WERI-Rb-1 (cell line): ENCODE measurements around the gene MPP7.

Experiments
- DNase-seq: peaks from one replicate; pipeline ENCODE4 v3.0.0-alpha.2; 2020
- H3K27ac ChIP-seq: fragments of 250-450 bp; sonication (Bioruptor Pico); 2 replicates; pipeline ENCODE4 v1.5.1; 2020; ENCODE audit warnings: mild to moderate bottlenecking, moderate library complexity
- H3K27me3 ChIP-seq: fragments of 250-450 bp; sonication (Bioruptor Pico); 2 replicates; pipeline ENCODE4 v1.5.1; 2021; ENCODE audit warnings: mild to moderate bottlenecking, low read depth, moderate library complexity; ENCODE audit not compliant: insufficient read depth, severe bottlenecking
- H3K36me3 ChIP-seq: fragments of 250-450 bp; sonication (Bioruptor Pico); 2 replicates; pipeline ENCODE4 v1.5.1; 2020; ENCODE audit warnings: mild to moderate bottlenecking, moderate library complexity
- H3K4me3 ChIP-seq: 2 replicates; pipeline ENCODE4 v1.5.1; 2011; ENCODE audit warnings: low read depth, mild to moderate bottlenecking, control low read depth, low read length
- H3K9me3 ChIP-seq: fragments of 250-450 bp; sonication (Bioruptor Pico); 2 replicates; pipeline ENCODE4 v1.5.1; 2021; ENCODE audit warnings: mild to moderate bottlenecking, moderate library complexity; ENCODE audit not compliant: severe bottlenecking
- TF ChIP-seq, protein P1 (sequence below): IDR thresholded peaks from 2 replicates; pipeline ENCODE4 v1.5.1; 2011; ENCODE audit warnings: low read depth, mild to moderate bottlenecking, control low read depth, inconsistent platforms, low read length

MPP7 gene

DNA sequence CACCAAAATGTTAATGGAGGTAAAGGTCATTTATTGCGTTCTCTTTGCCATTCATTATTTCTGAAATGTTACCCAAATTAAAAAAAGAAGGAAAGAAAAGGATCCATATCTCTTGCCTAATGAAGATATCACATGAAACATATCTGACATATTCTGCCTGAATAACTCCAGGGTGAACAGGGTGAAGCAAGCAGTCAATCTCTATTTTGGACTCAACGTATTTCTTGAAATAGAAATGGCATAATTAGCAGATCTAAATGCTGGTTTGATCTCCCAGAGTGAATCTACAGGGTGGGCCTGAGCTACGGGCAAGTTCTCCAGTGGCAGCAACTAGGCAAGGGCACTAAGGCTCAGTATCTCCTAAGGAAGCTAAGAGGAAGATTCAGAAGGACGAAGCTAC is 24.0 kb downstream of the MPP7 start:
- no peaks in the 10 kb centered on the region for H3K36me3 ChIP-seq
- H3K27me3 ChIP-seq: no peaks in the 10 kb centered on the region
- no peak for DNase-seq
- TF ChIP-seq, protein P1, sequence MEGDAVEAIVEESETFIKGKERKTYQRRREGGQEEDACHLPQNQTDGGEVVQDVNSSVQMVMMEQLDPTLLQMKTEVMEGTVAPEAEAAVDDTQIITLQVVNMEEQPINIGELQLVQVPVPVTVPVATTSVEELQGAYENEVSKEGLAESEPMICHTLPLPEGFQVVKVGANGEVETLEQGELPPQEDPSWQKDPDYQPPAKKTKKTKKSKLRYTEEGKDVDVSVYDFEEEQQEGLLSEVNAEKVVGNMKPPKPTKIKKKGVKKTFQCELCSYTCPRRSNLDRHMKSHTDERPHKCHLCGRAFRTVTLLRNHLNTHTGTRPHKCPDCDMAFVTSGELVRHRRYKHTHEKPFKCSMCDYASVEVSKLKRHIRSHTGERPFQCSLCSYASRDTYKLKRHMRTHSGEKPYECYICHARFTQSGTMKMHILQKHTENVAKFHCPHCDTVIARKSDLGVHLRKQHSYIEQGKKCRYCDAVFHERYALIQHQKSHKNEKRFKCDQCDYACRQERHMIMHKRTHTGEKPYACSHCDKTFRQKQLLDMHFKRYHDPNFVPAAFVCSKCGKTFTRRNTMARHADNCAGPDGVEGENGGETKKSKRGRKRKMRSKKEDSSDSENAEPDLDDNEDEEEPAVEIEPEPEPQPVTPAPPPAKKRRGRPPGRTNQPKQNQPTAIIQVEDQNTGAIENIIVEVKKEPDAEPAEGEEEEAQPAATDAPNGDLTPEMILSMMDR: no peak
- no peak overlapping the region for H3K4me3 ChIP-seq
- no peaks in the 10 kb centered on the region for H3K9me3 ChIP-seq
- H3K27ac ChIP-seq: no peak overlapping the region

DNA sequence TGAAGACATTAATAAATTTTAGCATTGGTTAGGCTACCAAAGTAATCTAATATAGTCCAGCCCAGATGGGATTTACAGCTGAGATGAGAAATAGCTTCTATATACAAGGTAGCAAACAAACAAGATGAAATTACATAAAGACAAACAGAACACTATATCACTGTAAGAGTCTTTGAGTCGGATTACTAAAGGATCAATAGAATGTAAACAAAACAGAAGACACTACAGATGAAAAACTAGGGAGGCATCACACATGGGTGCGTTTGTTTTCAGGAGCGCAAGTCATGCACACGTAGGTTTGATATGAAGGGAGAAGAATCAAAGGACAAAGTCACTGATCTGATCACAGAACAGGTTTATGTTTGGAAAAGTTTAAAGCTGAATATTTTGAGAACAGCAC is 26.5 kb downstream of the MPP7 start:
- Histone ChIP-seq H3K9me3 (no peaks in the 10 kb centered on the region), H3K4me3 (no peak overlapping the region), H3K27ac (no peak overlapping the region), H3K27me3 (no peaks in the 10 kb centered on the region), H3K36me3 (no peaks in the 10 kb centered on the region)
- TF ChIP-seq, protein P1: no peak
- peak; percentile 8 for DNase-seq

DNA sequence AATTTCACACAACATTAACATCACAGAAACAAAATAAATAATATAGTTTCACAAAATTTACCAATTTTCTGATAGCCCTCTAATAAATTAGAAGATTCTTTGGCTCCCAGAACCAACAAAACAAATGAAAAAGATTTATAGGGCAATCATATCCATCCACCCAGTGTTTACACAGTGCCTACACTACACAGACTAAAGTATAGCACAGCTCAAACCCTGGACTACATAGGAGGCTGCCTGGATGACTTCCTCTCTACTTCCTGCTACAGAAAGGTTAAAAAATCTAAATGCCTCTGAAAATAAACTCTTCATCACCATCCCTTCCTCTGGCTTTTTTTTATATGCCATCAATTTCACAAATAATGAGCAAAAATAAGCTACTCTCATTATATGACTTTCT is 28.4 kb downstream of the MPP7 start:
- DNase-seq: no peak
- Histone ChIP-seq H3K27ac (no peak overlapping the region), H3K27me3 (no peaks in the 10 kb centered on the region), H3K4me3 (no peak overlapping the region), H3K36me3 (no peaks in the 10 kb centered on the region), H3K9me3 (no peaks in the 10 kb centered on the region)
- TF ChIP-seq, protein P1: no peak

DNA sequence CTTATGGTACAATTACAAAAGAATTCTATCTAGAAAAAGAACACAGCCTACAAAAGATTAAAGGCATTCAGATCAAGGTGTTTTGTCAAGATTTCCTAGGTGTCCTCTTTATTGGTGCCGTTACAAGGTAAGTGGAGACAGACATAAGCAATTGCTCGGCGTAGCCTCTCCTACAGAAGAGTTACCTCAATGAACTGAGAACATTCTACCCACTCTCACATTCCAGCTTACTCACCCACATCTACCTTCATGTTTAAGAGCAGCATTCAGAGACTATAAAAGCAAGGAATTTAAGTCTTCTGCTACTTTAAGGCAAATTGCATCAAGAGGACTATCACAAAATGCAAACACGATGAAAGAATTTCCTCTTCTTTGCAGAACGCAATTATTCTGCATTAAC is 29.5 kb downstream of the MPP7 start:
- no peak for DNase-seq
- TF ChIP-seq, protein P1: no peak
- no peaks in the 10 kb centered on the region for H3K9me3 ChIP-seq
- no peak overlapping the region for H3K27ac ChIP-seq
- H3K27me3 ChIP-seq: no peaks in the 10 kb centered on the region
- no peaks in the 10 kb centered on the region for H3K36me3 ChIP-seq
- no peak overlapping the region for H3K4me3 ChIP-seq

DNA sequence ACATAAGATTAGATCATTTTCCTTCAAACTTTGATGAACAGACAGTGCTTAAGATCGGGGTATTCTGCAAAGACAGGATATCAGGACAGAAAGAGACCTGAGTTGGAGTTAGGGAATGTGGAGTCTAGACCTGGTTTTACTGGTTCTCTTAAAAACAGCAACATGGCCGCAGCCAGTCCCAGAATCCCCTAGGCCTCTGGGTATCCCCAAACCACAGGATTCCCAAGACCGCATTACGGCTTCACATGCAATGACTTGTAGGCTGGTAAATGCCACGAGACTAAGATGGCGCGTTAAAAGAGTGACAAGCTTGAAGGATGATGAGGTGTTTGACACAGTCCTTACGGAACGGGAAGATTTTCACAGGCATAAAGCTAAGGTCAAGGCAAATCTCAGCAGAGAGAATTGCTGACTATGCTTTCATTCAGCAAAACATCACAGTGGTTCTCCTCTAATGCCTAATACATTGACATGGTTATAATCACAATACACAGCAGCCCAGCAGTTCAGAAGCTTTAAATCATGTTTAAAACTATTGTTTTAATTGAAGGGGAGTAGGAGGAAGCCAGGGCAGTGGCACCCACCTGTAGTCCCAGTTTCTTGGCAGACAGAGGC is 32.9 kb downstream of the MPP7 start:
- no peak for DNase-seq
- H3K27ac ChIP-seq: no peak overlapping the region
- H3K9me3 ChIP-seq: no peaks in the 10 kb centered on the region
- no peaks in the 10 kb centered on the region for H3K27me3 ChIP-seq
- TF ChIP-seq, protein P1: no peak
- H3K4me3 ChIP-seq: no peak overlapping the region
- H3K36me3 ChIP-seq: no peaks in the 10 kb centered on the region
